Measurements from ENCODE around the gene DNALI1. TPM values are rescaled to one million over a fixed set of nuclear protein-coding genes. Genes with fewer than 3 reads are reported as not detected.

DNALI1 gene
- total and polyA plus RNA-seq, 10 of the 15 experiments (the other 5 are each of a cell fraction or from before 2014, with no cell fraction given), result 0.03 to 0.13 (median 0.05) TPM; not detected in 7

- TF ChIP-seq CTCF (IDR thresholded peaks at IDR 0.05 in 2 of 3, conservative IDR thresholded peaks at IDR 0.05 in 1 of 3; ENCODE audit: control insufficient read depth in 2 of 3, extremely low read depth in 1 of 3, insufficient read depth in 1 of 3, low read depth in 3 of 3, low read length in 3 of 3), result peak; percentile 31 to 36 (median 34); a peak in 5 of 6 replicates
- TF ChIP-seq E4F1 (IDR thresholded peaks at IDR 0.05; ENCODE audit: borderline replicate concordance, partially characterized antibody), result no peak
- TF ChIP-seq ETV6 (conservative IDR thresholded peaks at IDR 0.05 in 1 of 2, IDR thresholded peaks at IDR 0.05 in 1 of 2; ENCODE audit: borderline replicate concordance in 1 of 2, low read depth in 1 of 2), result no peak
- TF ChIP-seq RELB (IDR thresholded peaks at IDR 0.05; ENCODE audit: low read depth), result no peak
- no peak for TF ChIP-seq MTA3 (IDR thresholded peaks at IDR 0.05; ENCODE audit: borderline replicate concordance, low read length)
- peak; percentile 84 for TF ChIP-seq RUNX3 (IDR thresholded peaks at IDR 0.05; ENCODE audit: low read length)
- no peak for TF ChIP-seq BRCA1 (IDR thresholded peaks at IDR 0.05; ENCODE audit: low read depth, low read length)
Observed at GRCh38 chr1:37509181-37509580, 47.6 kb upstream of the DNALI1 start (continued).
